Nephron progenitor cell (in vitro differentiated cells): ENCODE data around the gene THBS1.
A peak's percentile ranks its signal among the peaks of the same experiment; 100 is the strongest.

Experiments used
- DNase-seq: peaks from one replicate; pipeline ENCODE4 v3.0.0; 2021
- H3K27ac Mint-ChIP-seq: 2 replicates; pipeline ENCODE4 v1.8.0; 2021; ENCODE audit warnings: mild to moderate bottlenecking, moderate library complexity, mixed read lengths
- H3K27me3 Mint-ChIP-seq: 2 replicates; pipeline ENCODE4 v1.8.0; 2021; ENCODE audit warnings: mild to moderate bottlenecking, low read depth, mixed read lengths; ENCODE audit not compliant: poor library complexity
- H3K36me3 Mint-ChIP-seq: 2 replicates; pipeline ENCODE4 v1.8.0; 2021; ENCODE audit warnings: low read depth, mixed read lengths
- H3K4me1 Mint-ChIP-seq: 2 replicates; pipeline ENCODE4 v1.8.0; 2021; ENCODE audit warnings: mixed read lengths
- H3K4me3 Mint-ChIP-seq: 2 replicates; pipeline ENCODE4 v1.8.0; 2021; ENCODE audit warnings: mild to moderate bottlenecking, moderate library complexity, mixed read lengths
- H3K9me3 Mint-ChIP-seq: 2 replicates; pipeline ENCODE4 v1.8.0; 2021; ENCODE audit warnings: mild to moderate bottlenecking, moderate library complexity, mixed read lengths
- TF ChIP-seq, protein P1 (sequence below): fragments of 200-600 bp; sonication (generic); IDR thresholded peaks from 2 replicates; pipeline ENCODE4 v1.5.0; 2021; ENCODE audit warnings: antibody characterized with exemption

THBS1 gene

DNA sequence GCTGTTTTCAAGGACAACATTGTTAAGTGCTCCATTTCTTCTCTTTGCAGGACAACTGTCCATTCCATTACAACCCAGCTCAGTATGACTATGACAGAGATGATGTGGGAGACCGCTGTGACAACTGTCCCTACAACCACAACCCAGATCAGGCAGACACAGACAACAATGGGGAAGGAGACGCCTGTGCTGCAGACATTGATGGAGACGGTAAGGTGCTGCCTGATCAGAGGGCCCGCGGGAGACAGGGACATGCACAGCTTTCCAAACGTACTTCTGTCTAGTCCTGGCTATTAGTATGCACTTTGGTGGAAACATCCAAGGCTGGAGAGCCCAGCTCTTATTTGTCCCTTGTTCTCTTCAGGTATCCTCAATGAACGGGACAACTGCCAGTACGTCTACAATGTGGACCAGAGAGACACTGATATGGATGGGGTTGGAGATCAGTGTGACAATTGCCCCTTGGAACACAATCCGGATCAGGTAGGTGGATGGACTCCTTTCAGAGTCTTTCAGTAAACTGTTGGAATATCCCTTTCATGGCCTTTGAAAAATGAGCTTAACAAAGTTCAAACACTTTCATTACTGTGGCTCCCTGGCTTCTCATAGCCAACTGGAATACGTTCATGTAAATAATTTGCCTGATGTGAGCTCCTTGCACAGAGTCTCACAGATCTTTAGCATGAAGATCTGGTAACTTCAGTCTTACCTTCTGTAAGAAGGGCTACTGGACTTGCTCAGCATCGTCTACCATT is 10.4 kb downstream of the THBS1 start:
- H3K27ac Mint-ChIP-seq = no peak overlapping the region
- TF ChIP-seq, protein P1, sequence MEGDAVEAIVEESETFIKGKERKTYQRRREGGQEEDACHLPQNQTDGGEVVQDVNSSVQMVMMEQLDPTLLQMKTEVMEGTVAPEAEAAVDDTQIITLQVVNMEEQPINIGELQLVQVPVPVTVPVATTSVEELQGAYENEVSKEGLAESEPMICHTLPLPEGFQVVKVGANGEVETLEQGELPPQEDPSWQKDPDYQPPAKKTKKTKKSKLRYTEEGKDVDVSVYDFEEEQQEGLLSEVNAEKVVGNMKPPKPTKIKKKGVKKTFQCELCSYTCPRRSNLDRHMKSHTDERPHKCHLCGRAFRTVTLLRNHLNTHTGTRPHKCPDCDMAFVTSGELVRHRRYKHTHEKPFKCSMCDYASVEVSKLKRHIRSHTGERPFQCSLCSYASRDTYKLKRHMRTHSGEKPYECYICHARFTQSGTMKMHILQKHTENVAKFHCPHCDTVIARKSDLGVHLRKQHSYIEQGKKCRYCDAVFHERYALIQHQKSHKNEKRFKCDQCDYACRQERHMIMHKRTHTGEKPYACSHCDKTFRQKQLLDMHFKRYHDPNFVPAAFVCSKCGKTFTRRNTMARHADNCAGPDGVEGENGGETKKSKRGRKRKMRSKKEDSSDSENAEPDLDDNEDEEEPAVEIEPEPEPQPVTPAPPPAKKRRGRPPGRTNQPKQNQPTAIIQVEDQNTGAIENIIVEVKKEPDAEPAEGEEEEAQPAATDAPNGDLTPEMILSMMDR = no peak
- peaks cover 77% of the 10 kb centered on the region for H3K36me3 Mint-ChIP-seq
- peaks cover 6% of the 10 kb centered on the region for H3K4me1 Mint-ChIP-seq
- H3K9me3 Mint-ChIP-seq = no peaks in the 10 kb centered on the region
- no peak overlapping the region for H3K4me3 Mint-ChIP-seq
- DNase-seq = no peak
- H3K27me3 Mint-ChIP-seq = no peaks in the 10 kb centered on the region

DNA sequence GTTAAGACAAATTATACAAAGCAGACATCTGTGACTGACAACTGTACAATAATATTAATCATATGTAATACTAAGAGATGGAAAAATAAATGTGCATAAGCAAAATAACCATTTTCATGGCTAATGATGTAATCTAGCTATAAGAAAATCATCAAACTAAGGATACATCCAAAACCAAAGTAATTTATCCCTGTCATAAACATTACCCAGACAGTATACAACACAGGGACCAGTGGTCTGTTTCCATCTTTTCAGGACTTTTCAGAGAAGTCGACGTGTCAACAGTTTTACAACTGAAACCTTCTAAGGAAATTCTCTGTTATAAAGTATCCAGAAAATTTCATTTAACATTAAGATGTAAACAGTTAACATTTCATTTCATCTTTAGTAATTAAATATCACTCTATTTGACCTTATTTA is 11.0 kb downstream of the THBS1 start:
- H3K4me1 Mint-ChIP-seq = no peaks in the 10 kb centered on the region
- H3K36me3 Mint-ChIP-seq = peaks cover 75% of the 10 kb centered on the region
- no peaks in the 10 kb centered on the region for H3K9me3 Mint-ChIP-seq
- TF ChIP-seq, protein P1 = no peak
- H3K27ac Mint-ChIP-seq = no peak overlapping the region
- H3K27me3 Mint-ChIP-seq = no peaks in the 10 kb centered on the region
- no peak for DNase-seq
- H3K4me3 Mint-ChIP-seq = no peak overlapping the region

DNA sequence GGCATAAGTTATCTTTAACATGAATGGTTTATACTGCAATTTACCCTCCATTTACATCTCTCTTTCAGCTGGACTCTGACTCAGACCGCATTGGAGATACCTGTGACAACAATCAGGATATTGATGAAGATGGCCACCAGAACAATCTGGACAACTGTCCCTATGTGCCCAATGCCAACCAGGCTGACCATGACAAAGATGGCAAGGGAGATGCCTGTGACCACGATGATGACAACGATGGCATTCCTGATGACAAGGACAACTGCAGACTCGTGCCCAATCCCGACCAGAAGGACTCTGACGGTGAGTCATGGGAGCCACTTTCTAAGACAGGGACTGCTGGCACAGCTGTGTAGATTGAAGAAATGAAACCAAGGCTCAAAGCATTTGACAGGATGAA is 11.6 kb downstream of the THBS1 start:
- Mint-ChIP-seq H3K27ac (no peak overlapping the region), H3K27me3 (no peaks in the 10 kb centered on the region), H3K4me3 (no peak overlapping the region), H3K9me3 (no peaks in the 10 kb centered on the region), H3K4me1 (no peaks in the 10 kb centered on the region), H3K36me3 (peaks cover 73% of the 10 kb centered on the region)
- no peak for DNase-seq
- TF ChIP-seq, protein P1 = no peak

DNA sequence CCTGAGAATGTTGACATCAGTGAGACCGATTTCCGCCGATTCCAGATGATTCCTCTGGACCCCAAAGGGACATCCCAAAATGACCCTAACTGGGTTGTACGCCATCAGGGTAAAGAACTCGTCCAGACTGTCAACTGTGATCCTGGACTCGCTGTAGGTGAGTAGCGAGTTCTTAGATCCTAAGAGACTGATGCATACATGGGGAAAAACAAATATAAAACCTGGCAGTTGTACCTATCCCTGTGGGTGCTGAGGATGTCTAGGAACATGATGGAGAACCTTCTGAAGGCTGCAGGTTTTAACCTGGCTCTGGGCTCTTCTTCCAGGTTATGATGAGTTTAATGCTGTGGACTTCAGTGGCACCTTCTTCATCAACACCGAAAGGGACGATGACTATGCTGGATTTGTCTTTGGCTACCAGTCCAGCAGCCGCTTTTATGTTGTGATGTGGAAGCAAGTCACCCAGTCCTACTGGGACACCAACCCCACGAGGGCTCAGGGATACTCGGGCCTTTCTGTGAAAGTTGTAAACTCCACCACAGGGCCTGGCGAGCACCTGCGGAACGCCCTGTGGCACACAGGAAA is 12.3 kb downstream of the THBS1 start:
- Mint-ChIP-seq H3K9me3 (no peaks in the 10 kb centered on the region), H3K36me3 (peaks cover 67% of the 10 kb centered on the region), H3K27me3 (no peaks in the 10 kb centered on the region), H3K27ac (no peak overlapping the region), H3K4me3 (no peak overlapping the region), H3K4me1 (no peaks in the 10 kb centered on the region)
- DNase-seq = no peak
- TF ChIP-seq, protein P1 = no peak

DNA sequence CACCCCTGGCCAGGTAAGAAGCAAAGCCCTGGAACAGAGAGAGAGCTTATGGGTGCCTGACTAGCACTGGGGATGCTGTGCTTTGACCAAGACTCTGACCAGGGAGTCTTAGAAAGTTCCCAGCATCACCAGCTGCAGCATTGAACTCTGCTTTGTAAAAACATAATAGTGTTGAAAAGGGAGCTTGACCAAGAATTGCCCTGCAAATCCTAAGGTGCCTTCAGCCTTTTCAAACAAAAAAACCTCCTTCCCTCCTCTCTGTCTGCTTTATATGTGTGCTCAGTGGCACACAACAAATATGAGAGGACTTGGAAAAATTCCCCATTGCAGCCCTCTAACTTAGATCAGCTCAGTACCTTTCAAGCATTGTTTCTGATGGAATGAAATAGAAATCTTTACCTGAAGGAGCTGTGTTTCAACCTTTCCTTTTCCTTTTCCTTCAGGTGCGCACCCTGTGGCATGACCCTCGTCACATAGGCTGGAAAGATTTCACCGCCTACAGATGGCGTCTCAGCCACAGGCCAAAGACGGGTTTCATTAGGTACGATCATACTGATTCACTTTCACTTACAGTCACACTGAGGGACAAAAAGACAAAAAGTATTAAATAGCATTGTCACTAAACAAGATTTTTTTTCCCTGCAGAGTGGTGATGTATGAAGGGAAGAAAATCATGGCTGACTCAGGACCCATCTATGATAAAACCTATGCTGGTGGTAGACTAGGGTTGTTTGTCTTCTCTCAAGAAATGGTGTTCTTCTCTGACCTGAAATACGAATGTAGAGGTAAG is 13.0 kb downstream of the THBS1 start:
- peaks cover 62% of the 10 kb centered on the region for H3K36me3 Mint-ChIP-seq
- TF ChIP-seq, protein P1 = no peak
- no peaks in the 10 kb centered on the region for H3K27me3 Mint-ChIP-seq
- DNase-seq = no peak
- H3K4me3 Mint-ChIP-seq = no peak overlapping the region
- H3K4me1 Mint-ChIP-seq = no peaks in the 10 kb centered on the region
- peak overlapping the region; percentile 87 for H3K27ac Mint-ChIP-seq
- no peaks in the 10 kb centered on the region for H3K9me3 Mint-ChIP-seq
